Measurements from ENCODE around the gene ELAVL1. TPM values are rescaled to one million over a fixed set of nuclear protein-coding genes. Genes with fewer than 3 reads are reported as not detected.

The ELAVL1 gene
- total and polyA plus RNA-seq, 9 of the 15 experiments (the other 6 are each of a cell fraction or from before 2014, with no cell fraction given) = 4.3 to 172 (median 69.2) TPM

DNA sequence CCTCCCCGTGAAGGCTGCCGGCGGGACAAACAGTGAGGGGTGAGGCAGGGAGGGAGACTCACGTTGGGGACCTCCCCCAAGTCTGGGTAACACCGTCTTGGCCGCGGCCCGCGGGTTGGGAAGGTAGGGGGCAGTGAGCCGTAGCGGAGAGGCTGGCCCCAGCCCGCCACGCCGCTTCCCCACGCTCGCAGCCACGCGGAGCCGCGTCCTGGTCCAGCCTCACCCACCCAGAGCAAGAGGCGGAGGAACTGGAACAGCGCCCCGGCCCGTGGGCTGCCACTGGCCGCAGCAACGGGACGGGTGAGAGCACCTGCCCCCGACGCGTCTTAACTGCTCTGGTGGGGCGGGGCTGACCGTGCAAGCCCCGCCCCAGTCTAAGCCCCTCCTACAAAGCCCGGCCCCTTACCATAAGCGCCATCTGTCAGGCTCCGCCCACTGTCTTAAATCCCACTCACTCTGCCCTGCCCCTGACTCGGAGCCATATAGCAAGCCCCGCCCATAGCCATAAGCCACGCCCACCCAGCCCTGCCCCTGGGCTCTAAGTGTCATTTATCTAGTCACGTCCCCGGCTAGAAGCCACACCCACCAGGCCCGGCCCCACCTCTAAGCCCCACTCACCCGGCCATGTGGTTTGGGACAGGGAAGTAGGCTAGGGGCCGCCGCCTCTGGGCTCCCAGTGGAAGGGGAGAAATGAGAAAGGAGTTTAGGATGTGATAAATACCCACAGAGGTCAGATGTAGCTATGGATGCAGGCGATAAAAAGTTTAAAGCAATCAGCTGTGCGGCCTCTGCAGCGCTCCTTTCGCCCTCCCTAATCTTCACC is 45.0 kb upstream of the ELAVL1 start (continued):
- TF ChIP-seq, protein P1, sequence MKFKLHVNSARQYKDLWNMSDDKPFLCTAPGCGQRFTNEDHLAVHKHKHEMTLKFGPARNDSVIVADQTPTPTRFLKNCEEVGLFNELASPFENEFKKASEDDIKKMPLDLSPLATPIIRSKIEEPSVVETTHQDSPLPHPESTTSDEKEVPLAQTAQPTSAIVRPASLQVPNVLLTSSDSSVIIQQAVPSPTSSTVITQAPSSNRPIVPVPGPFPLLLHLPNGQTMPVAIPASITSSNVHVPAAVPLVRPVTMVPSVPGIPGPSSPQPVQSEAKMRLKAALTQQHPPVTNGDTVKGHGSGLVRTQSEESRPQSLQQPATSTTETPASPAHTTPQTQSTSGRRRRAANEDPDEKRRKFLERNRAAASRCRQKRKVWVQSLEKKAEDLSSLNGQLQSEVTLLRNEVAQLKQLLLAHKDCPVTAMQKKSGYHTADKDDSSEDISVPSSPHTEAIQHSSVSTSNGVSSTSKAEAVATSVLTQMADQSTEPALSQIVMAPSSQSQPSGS (CRISPR knock-in tag; IDR thresholded peaks at IDR 0.05) = no peak
- TF ChIP-seq ZNF436 (CRISPR knock-in tag; IDR thresholded peaks at IDR 0.05) = no peak
- TF ChIP-seq, protein P2, sequence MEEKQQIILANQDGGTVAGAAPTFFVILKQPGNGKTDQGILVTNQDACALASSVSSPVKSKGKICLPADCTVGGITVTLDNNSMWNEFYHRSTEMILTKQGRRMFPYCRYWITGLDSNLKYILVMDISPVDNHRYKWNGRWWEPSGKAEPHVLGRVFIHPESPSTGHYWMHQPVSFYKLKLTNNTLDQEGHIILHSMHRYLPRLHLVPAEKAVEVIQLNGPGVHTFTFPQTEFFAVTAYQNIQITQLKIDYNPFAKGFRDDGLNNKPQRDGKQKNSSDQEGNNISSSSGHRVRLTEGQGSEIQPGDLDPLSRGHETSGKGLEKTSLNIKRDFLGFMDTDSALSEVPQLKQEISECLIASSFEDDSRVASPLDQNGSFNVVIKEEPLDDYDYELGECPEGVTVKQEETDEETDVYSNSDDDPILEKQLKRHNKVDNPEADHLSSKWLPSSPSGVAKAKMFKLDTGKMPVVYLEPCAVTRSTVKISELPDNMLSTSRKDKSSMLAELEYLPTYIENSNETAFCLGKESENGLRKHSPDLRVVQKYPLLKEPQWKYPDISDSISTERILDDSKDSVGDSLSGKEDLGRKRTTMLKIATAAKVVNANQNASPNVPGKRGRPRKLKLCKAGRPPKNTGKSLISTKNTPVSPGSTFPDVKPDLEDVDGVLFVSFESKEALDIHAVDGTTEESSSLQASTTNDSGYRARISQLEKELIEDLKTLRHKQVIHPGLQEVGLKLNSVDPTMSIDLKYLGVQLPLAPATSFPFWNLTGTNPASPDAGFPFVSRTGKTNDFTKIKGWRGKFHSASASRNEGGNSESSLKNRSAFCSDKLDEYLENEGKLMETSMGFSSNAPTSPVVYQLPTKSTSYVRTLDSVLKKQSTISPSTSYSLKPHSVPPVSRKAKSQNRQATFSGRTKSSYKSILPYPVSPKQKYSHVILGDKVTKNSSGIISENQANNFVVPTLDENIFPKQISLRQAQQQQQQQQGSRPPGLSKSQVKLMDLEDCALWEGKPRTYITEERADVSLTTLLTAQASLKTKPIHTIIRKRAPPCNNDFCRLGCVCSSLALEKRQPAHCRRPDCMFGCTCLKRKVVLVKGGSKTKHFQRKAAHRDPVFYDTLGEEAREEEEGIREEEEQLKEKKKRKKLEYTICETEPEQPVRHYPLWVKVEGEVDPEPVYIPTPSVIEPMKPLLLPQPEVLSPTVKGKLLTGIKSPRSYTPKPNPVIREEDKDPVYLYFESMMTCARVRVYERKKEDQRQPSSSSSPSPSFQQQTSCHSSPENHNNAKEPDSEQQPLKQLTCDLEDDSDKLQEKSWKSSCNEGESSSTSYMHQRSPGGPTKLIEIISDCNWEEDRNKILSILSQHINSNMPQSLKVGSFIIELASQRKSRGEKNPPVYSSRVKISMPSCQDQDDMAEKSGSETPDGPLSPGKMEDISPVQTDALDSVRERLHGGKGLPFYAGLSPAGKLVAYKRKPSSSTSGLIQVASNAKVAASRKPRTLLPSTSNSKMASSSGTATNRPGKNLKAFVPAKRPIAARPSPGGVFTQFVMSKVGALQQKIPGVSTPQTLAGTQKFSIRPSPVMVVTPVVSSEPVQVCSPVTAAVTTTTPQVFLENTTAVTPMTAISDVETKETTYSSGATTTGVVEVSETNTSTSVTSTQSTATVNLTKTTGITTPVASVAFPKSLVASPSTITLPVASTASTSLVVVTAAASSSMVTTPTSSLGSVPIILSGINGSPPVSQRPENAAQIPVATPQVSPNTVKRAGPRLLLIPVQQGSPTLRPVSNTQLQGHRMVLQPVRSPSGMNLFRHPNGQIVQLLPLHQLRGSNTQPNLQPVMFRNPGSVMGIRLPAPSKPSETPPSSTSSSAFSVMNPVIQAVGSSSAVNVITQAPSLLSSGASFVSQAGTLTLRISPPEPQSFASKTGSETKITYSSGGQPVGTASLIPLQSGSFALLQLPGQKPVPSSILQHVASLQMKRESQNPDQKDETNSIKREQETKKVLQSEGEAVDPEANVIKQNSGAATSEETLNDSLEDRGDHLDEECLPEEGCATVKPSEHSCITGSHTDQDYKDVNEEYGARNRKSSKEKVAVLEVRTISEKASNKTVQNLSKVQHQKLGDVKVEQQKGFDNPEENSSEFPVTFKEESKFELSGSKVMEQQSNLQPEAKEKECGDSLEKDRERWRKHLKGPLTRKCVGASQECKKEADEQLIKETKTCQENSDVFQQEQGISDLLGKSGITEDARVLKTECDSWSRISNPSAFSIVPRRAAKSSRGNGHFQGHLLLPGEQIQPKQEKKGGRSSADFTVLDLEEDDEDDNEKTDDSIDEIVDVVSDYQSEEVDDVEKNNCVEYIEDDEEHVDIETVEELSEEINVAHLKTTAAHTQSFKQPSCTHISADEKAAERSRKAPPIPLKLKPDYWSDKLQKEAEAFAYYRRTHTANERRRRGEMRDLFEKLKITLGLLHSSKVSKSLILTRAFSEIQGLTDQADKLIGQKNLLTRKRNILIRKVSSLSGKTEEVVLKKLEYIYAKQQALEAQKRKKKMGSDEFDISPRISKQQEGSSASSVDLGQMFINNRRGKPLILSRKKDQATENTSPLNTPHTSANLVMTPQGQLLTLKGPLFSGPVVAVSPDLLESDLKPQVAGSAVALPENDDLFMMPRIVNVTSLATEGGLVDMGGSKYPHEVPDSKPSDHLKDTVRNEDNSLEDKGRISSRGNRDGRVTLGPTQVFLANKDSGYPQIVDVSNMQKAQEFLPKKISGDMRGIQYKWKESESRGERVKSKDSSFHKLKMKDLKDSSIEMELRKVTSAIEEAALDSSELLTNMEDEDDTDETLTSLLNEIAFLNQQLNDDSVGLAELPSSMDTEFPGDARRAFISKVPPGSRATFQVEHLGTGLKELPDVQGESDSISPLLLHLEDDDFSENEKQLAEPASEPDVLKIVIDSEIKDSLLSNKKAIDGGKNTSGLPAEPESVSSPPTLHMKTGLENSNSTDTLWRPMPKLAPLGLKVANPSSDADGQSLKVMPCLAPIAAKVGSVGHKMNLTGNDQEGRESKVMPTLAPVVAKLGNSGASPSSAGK (IDR thresholded peaks at IDR 0.05) = peak; percentile 84
- TF ChIP-seq BRD4 (IDR thresholded peaks at IDR 0.05) = no peak
